DOHH2 (cell line): ENCODE measurements around the gene HIC1.

Experiments used
- CTCF ChIP-seq: fragments of 200-600 bp; sonication (generic); IDR thresholded peaks from one replicate; pipeline ENCODE4 v1.5.1; 2014; ENCODE audit warnings: antibody characterized with exemption, mild to moderate bottlenecking, low read depth, low read length; ENCODE audit not compliant: poor library complexity, severe bottlenecking
- EZH2phosphoT487 ChIP-seq: fragments of 200-600 bp; sonication (generic); IDR thresholded peaks from 2 replicates; pipeline ENCODE4 v1.6.1; 2017; ENCODE audit warnings: borderline replicate concordance, mild to moderate bottlenecking, antibody characterized with exemption, low read length, moderate library complexity, mixed read lengths

DNA sequence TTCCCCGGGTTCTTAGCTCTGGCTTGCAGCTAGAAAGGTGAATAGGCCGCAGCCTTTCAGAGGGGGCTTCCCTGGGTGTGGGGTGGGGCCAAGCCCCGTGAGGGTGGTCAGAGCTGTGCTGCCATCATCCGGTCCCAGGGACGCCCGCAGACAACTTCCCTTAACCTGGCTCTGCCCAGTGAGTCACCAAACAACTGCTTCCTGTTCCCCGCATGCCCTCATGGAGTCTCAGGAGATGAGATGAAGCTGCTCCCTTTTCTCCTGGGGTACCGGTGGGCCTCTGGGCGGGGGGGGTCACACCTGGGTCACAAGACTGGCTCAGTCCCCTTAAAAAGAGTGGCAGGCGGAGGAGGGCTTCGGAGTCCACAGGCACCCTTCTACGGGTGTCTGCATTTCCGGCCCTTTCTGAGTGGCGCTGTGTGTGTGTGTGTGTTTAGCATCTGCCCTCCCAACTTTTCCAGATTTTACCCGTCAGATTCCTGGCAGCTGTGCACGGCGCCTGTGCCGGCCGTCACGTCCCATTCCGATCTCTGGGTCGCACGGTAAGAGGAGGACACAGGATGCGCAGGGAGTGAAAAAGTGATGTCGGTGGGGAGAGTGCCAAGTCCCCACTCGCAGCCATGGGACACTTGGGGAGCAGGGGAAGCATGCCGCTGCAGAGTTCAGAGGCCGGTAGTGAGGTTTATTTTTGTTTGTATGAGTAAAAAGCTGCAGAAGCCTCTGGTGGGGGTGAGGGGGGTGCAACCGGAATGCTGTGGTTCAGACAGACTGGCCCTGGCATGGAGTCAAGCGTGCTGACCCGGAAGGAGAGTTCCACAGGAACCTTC is 16.8 kb downstream of the HIC1 start:
- TF ChIP-seq CTCF, result no peak
- TF ChIP-seq EZH2phosphoT487, result no peak
